NCI-H1436 treated with DMSO at 0.1 percent for 48 hours (cell line): ENCODE results near the gene CNKSR3.

Experiments used
- DNase-seq: peaks from one replicate; lab custom pipeline; 2025; lab: John Stamatoyannopoulos, UW

The CNKSR3 gene

GRCh38 chr6:154479351-154479769 is 31.1 kb downstream of the CNKSR3 start:
- no peak for DNase-seq

- no peak for DNase-seq
Measured at GRCh38 chr6:154478701-154479060, 31.8 kb downstream of the CNKSR3 start.

- DNase-seq = no peak
Measured at GRCh38 chr6:154478021-154478700, 32.3 kb downstream of the CNKSR3 start.

GRCh38 chr6:154476494-154476893 is 34.0 kb downstream of the CNKSR3 start:
- no peak for DNase-seq

- DNase-seq = no peak
Measured at GRCh38 chr6:154474648-154475428, 35.6 kb downstream of the CNKSR3 start.

- DNase-seq = no peak
Measured at GRCh38 chr6:154473324-154473723, 37.2 kb downstream of the CNKSR3 start.

- DNase-seq = peak; percentile 89
Measured at GRCh38 chr6:154471609-154472362, 38.7 kb downstream of the CNKSR3 start.

GRCh38 chr6:154469306-154469935 is 41.1 kb downstream of the CNKSR3 start:
- no peak for DNase-seq

GRCh38 chr6:154468760-154469159 is 41.7 kb downstream of the CNKSR3 start:
- DNase-seq = no peak

- DNase-seq = no peak
Measured at GRCh38 chr6:154466971-154467679, 43.4 kb downstream of the CNKSR3 start.

- no peak for DNase-seq
Measured at GRCh38 chr6:154466139-154466538, 44.3 kb downstream of the CNKSR3 start.

- no peak for DNase-seq
Measured at GRCh38 chr6:154463573-154464419, 46.7 kb downstream of the CNKSR3 start.

- DNase-seq = no peak
Measured at GRCh38 chr6:154462425-154462824, 48.1 kb downstream of the CNKSR3 start.

- no peak for DNase-seq
Measured at GRCh38 chr6:154461348-154461747, 49.1 kb downstream of the CNKSR3 start.

- DNase-seq = no peak
Measured at GRCh38 chr6:154460306-154461071, 50.0 kb downstream of the CNKSR3 start.

- DNase-seq = no peak
Measured at GRCh38 chr6:154459513-154459912, 51.0 kb downstream of the CNKSR3 start.

- no peak for DNase-seq
Measured at GRCh38 chr6:154458565-154459470, 51.7 kb downstream of the CNKSR3 start.

GRCh38 chr6:154457881-154458284 is 52.6 kb downstream of the CNKSR3 start:
- peak; percentile 13 for DNase-seq
